Measurements from ENCODE around the gene ZMIZ1. TPM values are rescaled to one million over a fixed set of nuclear protein-coding genes. Genes with fewer than 3 reads are reported as not detected.

Gene ZMIZ1
- total RNA-seq, 1 donor from 2014 or later, result 67.6 TPM

- no peak overlapping the region for H3K27ac Mint-ChIP-seq
- no peak overlapping the region for H3K4me3 Mint-ChIP-seq
- no peaks in the 10 kb centered on the region for H3K9me3 Mint-ChIP-seq
- H3K36me3 Mint-ChIP-seq (ENCODE audit: low read depth), result no peaks in the 10 kb centered on the region
- H3K4me1 Mint-ChIP-seq (ENCODE audit: low read depth), result peaks cover 3% of the 10 kb centered on the region
- peaks cover 11% of the 10 kb centered on the region for H3K27me3 Mint-ChIP-seq (ENCODE audit: insufficient read depth)
- no peak for DNase-seq (ENCODE audit: low spot score)
- intact Hi-C loops (cut with micrococcal nuclease), result no loop called here
Observed at GRCh38 chr10:79057481-79058275, 11.1 kb upstream of the ZMIZ1 start.

GRCh38 chr10:79058899-79059841, 9.6 kb upstream of the ZMIZ1 start:
- DNase-seq (ENCODE audit: low spot score), result no peak
- H3K4me3 Mint-ChIP-seq, result no peak overlapping the region
- H3K27ac Mint-ChIP-seq, result no peak overlapping the region
- H3K27me3 Mint-ChIP-seq (ENCODE audit: insufficient read depth), result peaks cover 11% of the 10 kb centered on the region
- peaks cover 18% of the 10 kb centered on the region for H3K4me1 Mint-ChIP-seq (ENCODE audit: low read depth)
- intact Hi-C loops (cut with micrococcal nuclease), result no loop called here
- H3K36me3 Mint-ChIP-seq (ENCODE audit: low read depth), result no peaks in the 10 kb centered on the region
- no peaks in the 10 kb centered on the region for H3K9me3 Mint-ChIP-seq

- H3K27ac Mint-ChIP-seq, result no peak overlapping the region
- no peaks in the 10 kb centered on the region for H3K36me3 Mint-ChIP-seq (ENCODE audit: low read depth)
- DNase-seq (ENCODE audit: low spot score), result no peak
- H3K27me3 Mint-ChIP-seq (ENCODE audit: insufficient read depth), result peaks cover 11% of the 10 kb centered on the region
- no peaks in the 10 kb centered on the region for H3K9me3 Mint-ChIP-seq
- peaks cover 25% of the 10 kb centered on the region for H3K4me1 Mint-ChIP-seq (ENCODE audit: low read depth)
- no peak overlapping the region for H3K4me3 Mint-ChIP-seq
- intact Hi-C loops (cut with micrococcal nuclease), result no loop called here
Observed at GRCh38 chr10:79059859-79060379, 8.8 kb upstream of the ZMIZ1 start.

- no peaks in the 10 kb centered on the region for H3K36me3 Mint-ChIP-seq (ENCODE audit: low read depth)
- peaks cover 33% of the 10 kb centered on the region for H3K4me1 Mint-ChIP-seq (ENCODE audit: low read depth)
- H3K27me3 Mint-ChIP-seq (ENCODE audit: insufficient read depth), result peaks cover 11% of the 10 kb centered on the region
- no peak overlapping the region for H3K27ac Mint-ChIP-seq
- DNase-seq (ENCODE audit: low spot score), result no peak
- intact Hi-C loops (cut with micrococcal nuclease), result no loop called here
- no peak overlapping the region for H3K4me3 Mint-ChIP-seq
- H3K9me3 Mint-ChIP-seq, result no peaks in the 10 kb centered on the region
Observed at GRCh38 chr10:79060641-79061255, 8.0 kb upstream of the ZMIZ1 start.

GRCh38 chr10:79061441-79062315, 7.1 kb upstream of the ZMIZ1 start:
- H3K27me3 Mint-ChIP-seq (ENCODE audit: insufficient read depth), result peaks cover 11% of the 10 kb centered on the region
- DNase-seq (ENCODE audit: low spot score), result no peak
- peaks cover 39% of the 10 kb centered on the region for H3K4me1 Mint-ChIP-seq (ENCODE audit: low read depth)
- H3K36me3 Mint-ChIP-seq (ENCODE audit: low read depth), result no peaks in the 10 kb centered on the region
- no peaks in the 10 kb centered on the region for H3K9me3 Mint-ChIP-seq
- no peak overlapping the region for H3K4me3 Mint-ChIP-seq
- no peak overlapping the region for H3K27ac Mint-ChIP-seq
- intact Hi-C loops (cut with micrococcal nuclease), result no loop called here

- no peak for DNase-seq (ENCODE audit: low spot score)
- peaks cover 11% of the 10 kb centered on the region for H3K27me3 Mint-ChIP-seq (ENCODE audit: insufficient read depth)
- H3K27ac Mint-ChIP-seq, result no peak overlapping the region
- no peak overlapping the region for H3K4me3 Mint-ChIP-seq
- intact Hi-C loops (cut with micrococcal nuclease), result no loop called here
- H3K9me3 Mint-ChIP-seq, result no peaks in the 10 kb centered on the region
- peaks cover 45% of the 10 kb centered on the region for H3K4me1 Mint-ChIP-seq (ENCODE audit: low read depth)
- H3K36me3 Mint-ChIP-seq (ENCODE audit: low read depth), result no peaks in the 10 kb centered on the region
Observed at GRCh38 chr10:79063071-79063491, 5.7 kb upstream of the ZMIZ1 start.

GRCh38 chr10:79063661-79064492, 4.9 kb upstream of the ZMIZ1 start:
- intact Hi-C loops (cut with micrococcal nuclease), result no loop called here
- no peak overlapping the region for H3K4me3 Mint-ChIP-seq
- H3K27me3 Mint-ChIP-seq (ENCODE audit: insufficient read depth), result peaks cover 9% of the 10 kb centered on the region
- no peak overlapping the region for H3K27ac Mint-ChIP-seq
- DNase-seq (ENCODE audit: low spot score), result no peak
- no peaks in the 10 kb centered on the region for H3K9me3 Mint-ChIP-seq
- peaks cover 45% of the 10 kb centered on the region for H3K4me1 Mint-ChIP-seq (ENCODE audit: low read depth)
- no peaks in the 10 kb centered on the region for H3K36me3 Mint-ChIP-seq (ENCODE audit: low read depth)

GRCh38 chr10:79065091-79065551, 3.6 kb upstream of the ZMIZ1 start:
- no peak overlapping the region for H3K27ac Mint-ChIP-seq
- intact Hi-C loops (cut with micrococcal nuclease), result loop anchor here (5.0 kb wide), 5 partner anchors 72 to 1033 kb away; partner anchors contain the start of genes PPIF, RPS24 and ZCCHC24
- peaks cover 6% of the 10 kb centered on the region for H3K27me3 Mint-ChIP-seq (ENCODE audit: insufficient read depth)
- no peaks in the 10 kb centered on the region for H3K36me3 Mint-ChIP-seq (ENCODE audit: low read depth)
- H3K4me3 Mint-ChIP-seq, result no peak overlapping the region
- no peaks in the 10 kb centered on the region for H3K9me3 Mint-ChIP-seq
- DNase-seq (ENCODE audit: low spot score), result no peak
- peaks cover 45% of the 10 kb centered on the region for H3K4me1 Mint-ChIP-seq (ENCODE audit: low read depth)

GRCh38 chr10:79065853-79066252, 2.9 kb upstream of the ZMIZ1 start:
- H3K27me3 Mint-ChIP-seq (ENCODE audit: insufficient read depth), result peaks cover 6% of the 10 kb centered on the region
- H3K4me1 Mint-ChIP-seq (ENCODE audit: low read depth), result peaks cover 45% of the 10 kb centered on the region
- DNase-seq (ENCODE audit: low spot score), result no peak
- intact Hi-C loops (cut with micrococcal nuclease), result loop anchor here (5.0 kb wide), 5 partner anchors 71 to 1034 kb away; partner anchors contain the start of genes PPIF, RPS24 and ZCCHC24
- H3K36me3 Mint-ChIP-seq (ENCODE audit: low read depth), result no peaks in the 10 kb centered on the region
- no peaks in the 10 kb centered on the region for H3K9me3 Mint-ChIP-seq
- H3K4me3 Mint-ChIP-seq, result peak overlapping the region; percentile 66
- no peak overlapping the region for H3K27ac Mint-ChIP-seq

GRCh38 chr10:79066411-79067240, 2.1 kb upstream of the ZMIZ1 start:
- Mint-ChIP-seq H3K4me1 (ENCODE audit: low read depth) (peaks cover 52% of the 10 kb centered on the region), H3K36me3 (ENCODE audit: low read depth) (no peaks in the 10 kb centered on the region), H3K27me3 (ENCODE audit: insufficient read depth) (peaks cover 10% of the 10 kb centered on the region), H3K4me3 (peak overlapping the region; percentile 66), H3K27ac (no peak overlapping the region), H3K9me3 (no peaks in the 10 kb centered on the region)
- intact Hi-C loops (cut with micrococcal nuclease), result loop anchor here (1.0 to 5.0 kb wide), 7 partner anchors 71 to 1034 kb away; partner anchors contain the start of genes PPIF, RPS24 and ZCCHC24
- no peak for DNase-seq (ENCODE audit: low spot score)
